HEK293 (cell line): ENCODE measurements around the gene CFAP70.

Experiments used
- CTCF ChIA-PET: fragments of 350-600 bp; formaldehyde crosslinking; extraction: SDS; loops from one replicate; lab custom pipeline; 2021; ENCODE audit warnings: antibody characterized with exemption; lab: Yijun Ruan, JAX
- POLR2A ChIA-PET: fragments of 300-600 bp; formaldehyde crosslinking; extraction: SDS; loops from one replicate; lab custom pipeline; 2020; ENCODE audit warnings: antibody characterized with exemption, inconsistent platforms; lab: Yijun Ruan, JAX
- H3K27ac ChIP-seq: fragments of 200-500 bp; sonication (Bioruptor generic); 2 replicates; pipeline ENCODE4 v1.5.1; 2014; ENCODE audit warnings: low read depth, low read length, control low read depth, inconsistent platforms; ENCODE audit errors: extremely low read depth
- H3K36me3 ChIP-seq, 2 experiments: fragments of 200-500 bp in 1 of 2; sonication (Bioruptor generic) in 1 of 2; 1 replicate in 1 of 2; 2 replicates in 1 of 2; pipeline ENCODE4 v1.5.1; 2014 to 2017; ENCODE audit warnings: inconsistent platforms in 2 of 2, low read length in 2 of 2; ENCODE audit not compliant: control insufficient read depth in 2 of 2, insufficient read depth in 1 of 2
- H3K4me1 ChIP-seq: fragments of 200-500 bp; sonication (Bioruptor generic); 2 replicates; pipeline ENCODE4 v1.5.1; 2014; ENCODE audit warnings: mild to moderate bottlenecking, low read length, inconsistent platforms; ENCODE audit not compliant: control insufficient read depth, insufficient read depth
- H3K4me3 ChIP-seq: 2 replicates; pipeline ENCODE4 v1.5.1; 2011; ENCODE audit warnings: low read depth, mild to moderate bottlenecking, control low read depth, low read length, moderate library complexity
- H3K9me3 ChIP-seq: fragments of 200-500 bp; sonication (Bioruptor generic); 2 replicates; pipeline ENCODE4 v1.5.1; 2014; ENCODE audit warnings: low read depth, low read length, inconsistent platforms; ENCODE audit not compliant: control insufficient read depth, insufficient read depth
- EGR2 ChIP-seq: fragments of 450-650 bp; formaldehyde crosslinking; IDR thresholded peaks from 2 replicates; pipeline ENCODE4 v1.5.1; 2016; ENCODE audit warnings: low read depth, missing biosample characterization, missing genetic modification characterization
- GLIS1 ChIP-seq: fragments of 450-650 bp; formaldehyde crosslinking; IDR thresholded peaks from 2 replicates; pipeline ENCODE4 v1.5.1; 2016; ENCODE audit warnings: missing biosample characterization, missing genetic modification characterization
- PRDM1 ChIP-seq: fragments of 450-650 bp; formaldehyde crosslinking; IDR thresholded peaks from 2 replicates; pipeline ENCODE4; 2016; ENCODE audit warnings: missing biosample characterization, missing genetic modification characterization
- REST ChIP-seq: fragments of 450-650 bp; formaldehyde crosslinking; IDR thresholded peaks from 2 replicates; pipeline ENCODE4 v1.5.1; 2016; ENCODE audit warnings: missing biosample characterization, missing genetic modification characterization
- ZBTB21 ChIP-seq: fragments of 450-650 bp; formaldehyde crosslinking; IDR thresholded peaks from 2 replicates; pipeline ENCODE4 v1.5.1; 2017; ENCODE audit warnings: missing biosample characterization, missing genetic modification characterization
- ZBTB48 ChIP-seq: fragments of 450-650 bp; formaldehyde crosslinking; IDR thresholded peaks from 2 replicates; pipeline ENCODE4 v1.5.1; 2016; ENCODE audit warnings: missing biosample characterization, missing genetic modification characterization
- ZNF146 ChIP-seq: fragments of 450-650 bp; formaldehyde crosslinking; IDR thresholded peaks from 2 replicates; pipeline ENCODE4 v1.5.1; 2016; ENCODE audit warnings: missing biosample characterization, missing genetic modification characterization
- ZNF19 ChIP-seq: fragments of 450-650 bp; formaldehyde crosslinking; IDR thresholded peaks from 2 replicates; pipeline ENCODE4; 2016; ENCODE audit warnings: missing biosample characterization, missing genetic modification characterization, low read depth
- ZNF23 ChIP-seq: fragments of 450-650 bp; formaldehyde crosslinking; IDR thresholded peaks from 2 replicates; pipeline ENCODE4 v1.5.1; 2016; ENCODE audit warnings: missing biosample characterization, missing genetic modification characterization, borderline replicate concordance
- ZNF239 ChIP-seq: fragments of 450-650 bp; formaldehyde crosslinking; IDR thresholded peaks from 2 replicates; pipeline ENCODE4 v1.5.1; 2016; ENCODE audit warnings: missing biosample characterization, missing genetic modification characterization
- ZNF24 ChIP-seq: fragments of 450-650 bp; formaldehyde crosslinking; IDR thresholded peaks from 2 replicates; pipeline ENCODE4 v1.5.1; 2016; ENCODE audit warnings: missing biosample characterization, missing genetic modification characterization
- ZNF354C ChIP-seq: fragments of 450-650 bp; formaldehyde crosslinking; IDR thresholded peaks from 2 replicates; pipeline ENCODE4 v1.5.1; 2016; ENCODE audit warnings: missing biosample characterization, missing genetic modification characterization, low read depth, borderline replicate concordance
- ZNF426 ChIP-seq: fragments of 450-650 bp; formaldehyde crosslinking; IDR thresholded peaks from 2 replicates; pipeline ENCODE4 v1.5.1; 2017; ENCODE audit warnings: missing biosample characterization, missing genetic modification characterization, mild to moderate bottlenecking, inconsistent platforms, moderate library complexity
- ZNF488 ChIP-seq: fragments of 450-650 bp; formaldehyde crosslinking; IDR thresholded peaks from 2 replicates; pipeline ENCODE4 v1.5.1; 2016; ENCODE audit warnings: missing biosample characterization, missing genetic modification characterization
- ZNF610 ChIP-seq: fragments of 450-650 bp; formaldehyde crosslinking; IDR thresholded peaks from 2 replicates; pipeline ENCODE4 v1.5.1; 2016; ENCODE audit warnings: missing biosample characterization, missing genetic modification characterization, borderline replicate concordance
- ZNF664 ChIP-seq: fragments of 450-650 bp; formaldehyde crosslinking; IDR thresholded peaks from 2 replicates; pipeline ENCODE4 v1.5.1; 2016; ENCODE audit warnings: missing biosample characterization, missing genetic modification characterization
- ZNF843 ChIP-seq: fragments of 450-650 bp; formaldehyde crosslinking; IDR thresholded peaks from 2 replicates; pipeline ENCODE4 v1.5.1; 2016; ENCODE audit warnings: missing biosample characterization, missing genetic modification characterization
- TF ChIP-seq, protein P1 (sequence below): fragments of 450-650 bp; IDR thresholded peaks from 2 replicates; pipeline ENCODE4 v1.5.1; 2018; ENCODE audit warnings: missing biosample characterization, missing genetic modification characterization
- TF ChIP-seq, protein P2 (sequence below): fragments of 450-650 bp; formaldehyde crosslinking; IDR thresholded peaks from 2 replicates; pipeline ENCODE4 v1.5.1; 2016; ENCODE audit warnings: missing biosample characterization, missing genetic modification characterization

CFAP70 gene

GRCh38 chr10:73368238-73368637 is 9.6 kb upstream of the CFAP70 start (continued):
- TF ChIP-seq ZNF19 (no peak), ZBTB21 (tag by site-specific recombination) (no peak), ZNF239 (tag by site-specific recombination) (no peak), PRDM1 (tag by site-specific recombination) (no peak)

DNA sequence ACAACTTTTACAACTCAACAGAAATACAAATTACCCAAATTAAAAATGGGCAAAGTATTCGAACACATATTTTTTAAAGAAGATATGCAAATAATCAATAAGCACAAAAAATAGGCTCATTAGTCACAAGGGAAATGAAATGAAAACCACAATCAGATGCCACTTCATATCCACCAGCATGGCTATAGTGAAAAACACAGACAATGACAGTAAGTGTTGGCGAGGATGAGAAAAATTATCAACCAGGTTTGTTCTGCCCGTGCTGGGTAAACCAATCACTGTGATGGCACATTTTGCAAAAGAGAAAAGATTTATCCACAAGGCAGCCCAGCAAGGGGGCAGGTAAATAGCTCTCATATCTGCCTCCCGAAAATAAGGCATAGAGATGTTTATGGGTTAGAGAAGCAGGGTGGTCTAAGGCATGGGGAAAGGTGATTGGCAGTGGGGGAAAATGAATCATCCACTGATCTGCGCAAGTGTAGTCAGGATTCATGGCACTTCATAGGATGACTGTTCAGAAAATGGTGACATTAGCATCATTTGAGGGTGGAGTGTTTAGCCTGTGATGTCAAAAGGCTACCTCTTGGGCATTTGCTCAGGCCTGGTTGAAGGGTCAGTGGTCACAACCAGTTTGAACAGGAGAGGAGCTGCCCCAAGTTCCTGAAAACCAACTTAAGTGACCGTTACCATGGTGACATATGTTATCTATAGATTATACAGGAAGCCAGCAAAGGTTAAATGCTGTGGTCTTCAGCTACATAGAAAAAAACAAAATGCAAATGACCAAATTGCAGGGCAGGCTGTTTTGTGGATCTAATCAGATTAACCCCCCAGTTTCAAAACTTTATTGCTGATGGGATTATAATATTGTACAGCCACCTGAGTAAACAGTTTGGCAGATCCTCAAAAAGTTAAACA is 8.0 kb upstream of the CFAP70 start:
- H3K36me3 ChIP-seq: peaks cover 0 to 38% of the 10 kb centered on the region in 2 experiments; a peak in 2 of 3 replicates
- no peaks in the 10 kb centered on the region for H3K9me3 ChIP-seq
- no peaks in the 10 kb centered on the region for H3K4me1 ChIP-seq
- ChIA-PET CTCF (no interaction called here), POLR2A (no interaction called here)
- no peak for TF ChIP-seq ZNF664 (tag by site-specific recombination)
- TF ChIP-seq ZNF24 (tag by site-specific recombination): no peak
- TF ChIP-seq ZNF23 (tag by site-specific recombination): no peak
- TF ChIP-seq, protein P1, sequence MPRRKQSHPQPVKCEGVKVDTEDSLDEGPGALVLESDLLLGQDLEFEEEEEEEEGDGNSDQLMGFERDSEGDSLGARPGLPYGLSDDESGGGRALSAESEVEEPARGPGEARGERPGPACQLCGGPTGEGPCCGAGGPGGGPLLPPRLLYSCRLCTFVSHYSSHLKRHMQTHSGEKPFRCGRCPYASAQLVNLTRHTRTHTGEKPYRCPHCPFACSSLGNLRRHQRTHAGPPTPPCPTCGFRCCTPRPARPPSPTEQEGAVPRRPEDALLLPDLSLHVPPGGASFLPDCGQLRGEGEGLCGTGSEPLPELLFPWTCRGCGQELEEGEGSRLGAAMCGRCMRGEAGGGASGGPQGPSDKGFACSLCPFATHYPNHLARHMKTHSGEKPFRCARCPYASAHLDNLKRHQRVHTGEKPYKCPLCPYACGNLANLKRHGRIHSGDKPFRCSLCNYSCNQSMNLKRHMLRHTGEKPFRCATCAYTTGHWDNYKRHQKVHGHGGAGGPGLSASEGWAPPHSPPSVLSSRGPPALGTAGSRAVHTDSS (tag by site-specific recombination): no peak
- no peak for TF ChIP-seq ZNF354C
- TF ChIP-seq, protein P2, sequence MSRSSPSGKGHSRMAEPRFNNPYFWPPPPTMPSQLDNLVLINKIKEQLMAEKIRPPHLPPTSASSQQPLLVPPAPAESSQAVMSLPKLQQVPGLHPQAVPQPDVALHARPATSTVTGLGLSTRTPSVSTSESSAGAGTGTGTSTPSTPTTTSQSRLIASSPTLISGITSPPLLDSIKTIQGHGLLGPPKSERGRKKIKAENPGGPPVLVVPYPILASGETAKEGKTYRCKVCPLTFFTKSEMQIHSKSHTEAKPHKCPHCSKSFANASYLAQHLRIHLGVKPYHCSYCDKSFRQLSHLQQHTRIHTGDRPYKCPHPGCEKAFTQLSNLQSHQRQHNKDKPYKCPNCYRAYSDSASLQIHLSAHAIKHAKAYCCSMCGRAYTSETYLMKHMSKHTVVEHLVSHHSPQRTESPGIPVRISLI: no peak
- TF ChIP-seq ZNF488 (tag by site-specific recombination): no peak
- TF ChIP-seq ZBTB48: no peak
- TF ChIP-seq REST (tag by site-specific recombination): no peak
- no peak for TF ChIP-seq ZNF426
- TF ChIP-seq GLIS1 (tag by site-specific recombination): no peak
- no peak overlapping the region for H3K4me3 ChIP-seq
- H3K27ac ChIP-seq: no peak overlapping the region

DNA sequence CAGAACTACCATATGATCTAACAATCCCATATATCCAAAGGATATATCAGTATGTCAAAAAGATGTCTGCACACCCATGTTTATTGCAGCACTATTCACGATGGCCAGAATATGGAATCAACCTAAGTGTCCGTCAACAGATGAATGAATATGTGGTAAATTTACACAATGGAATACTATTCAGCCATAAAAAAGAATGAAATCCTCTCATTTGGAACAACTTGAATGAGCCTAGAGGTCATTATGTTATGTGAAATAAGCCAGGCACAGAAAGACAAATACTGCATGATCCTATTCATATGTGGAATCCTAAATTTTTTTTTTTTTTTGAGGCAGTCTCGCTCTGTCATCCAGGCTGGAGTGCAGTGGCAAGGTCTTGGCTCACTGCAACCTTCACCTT is 6.3 kb upstream of the CFAP70 start:
- no peak overlapping the region for H3K27ac ChIP-seq
- ChIA-PET CTCF (no interaction called here), POLR2A (no interaction called here)
- H3K9me3 ChIP-seq: no peaks in the 10 kb centered on the region
- TF ChIP-seq EGR2 (no peak), ZNF610 (tag by site-specific recombination) (no peak), ZNF843 (tag by site-specific recombination) (no peak), ZNF146 (tag by site-specific recombination) (peak; percentile 87)
- peaks cover 0 to 38% of the 10 kb centered on the region in 2 experiments; a peak in 2 of 3 replicates for H3K36me3 ChIP-seq
- no peak overlapping the region for H3K4me3 ChIP-seq
- no peaks in the 10 kb centered on the region for H3K4me1 ChIP-seq
